ENCODE measurements around the gene MN1. TPM values are rescaled to one million over a fixed set of nuclear protein-coding genes. Genes with fewer than 3 reads are reported as not detected.

MN1 gene
- total RNA-seq, 3 donors from 2014 or later, result 2.0 to 4.7 (median 3.2) TPM

- DNase-seq (ENCODE audit: low spot score in 2 of 2), result no peak
- Histone ChIP-seq H3K27ac (no peak overlapping the region), H3K27me3 (no peaks in the 10 kb centered on the region), H3K9me3 (no peaks in the 10 kb centered on the region), H3K4me3 (no peak overlapping the region), H3K4me1 (no peaks in the 10 kb centered on the region), H3K36me3 (no peaks in the 10 kb centered on the region)
- intact Hi-C loops (cut with DNase I; ENCODE audit: low total_unique reads), result no loop called here
- TF ChIP-seq POLR2A (IDR thresholded peaks at IDR 0.05), result no peak
- no peak for TF ChIP-seq CTCF (IDR thresholded peaks at IDR 0.05)
- TF ChIP-seq POLR2AphosphoS5 (IDR thresholded peaks at IDR 0.05), result no peak
These were observed 41.1 kb downstream of the MN1 start for GRCh38 chr22:27760474-27760873.

GRCh38 chr22:27757928-27758525 lies 43.5 kb downstream of the MN1 start:
- H3K9me3 ChIP-seq, result no peaks in the 10 kb centered on the region
- H3K4me1 ChIP-seq, result no peaks in the 10 kb centered on the region
- H3K36me3 ChIP-seq, result no peaks in the 10 kb centered on the region
- TF ChIP-seq POLR2A (IDR thresholded peaks at IDR 0.05) (no peak), POLR2AphosphoS5 (IDR thresholded peaks at IDR 0.05) (no peak), CTCF (IDR thresholded peaks at IDR 0.05) (no peak)
- H3K27me3 ChIP-seq, result no peaks in the 10 kb centered on the region
- no peak overlapping the region for H3K4me3 ChIP-seq
- intact Hi-C loops (cut with DNase I; ENCODE audit: low total_unique reads), result no loop called here
- no peak overlapping the region for H3K27ac ChIP-seq
- no peak for DNase-seq (ENCODE audit: low spot score in 2 of 2)

DNA sequence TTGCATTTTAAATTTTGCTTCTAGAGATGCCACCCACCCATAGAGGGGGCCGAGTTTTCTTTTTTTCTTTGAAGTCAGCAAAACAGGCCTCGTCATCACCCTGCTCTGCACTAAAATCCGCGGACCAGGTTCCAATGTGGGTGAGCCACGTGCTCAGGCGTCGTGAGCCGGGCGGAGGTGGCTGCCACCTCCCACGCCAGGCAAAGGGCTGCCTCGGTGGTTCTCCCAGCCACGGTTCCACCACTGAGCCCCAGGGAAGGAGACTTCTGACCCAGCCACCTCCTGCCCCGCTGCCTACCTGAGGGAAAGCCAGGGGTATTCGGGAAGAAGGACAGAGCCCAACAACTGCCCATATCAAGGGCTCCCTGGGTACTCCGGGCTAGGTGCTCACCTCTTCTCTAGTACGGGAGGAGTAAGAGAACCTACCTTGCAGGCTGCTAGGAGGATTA lies 45.3 kb downstream of the MN1 start:
- Histone ChIP-seq H3K4me3 (no peak overlapping the region), H3K27me3 (no peaks in the 10 kb centered on the region), H3K4me1 (no peaks in the 10 kb centered on the region), H3K36me3 (no peaks in the 10 kb centered on the region), H3K9me3 (no peaks in the 10 kb centered on the region), H3K27ac (no peak overlapping the region)
- TF ChIP-seq CTCF (IDR thresholded peaks at IDR 0.05) (no peak), POLR2A (IDR thresholded peaks at IDR 0.05) (no peak), POLR2AphosphoS5 (IDR thresholded peaks at IDR 0.05) (no peak)
- intact Hi-C loops (cut with DNase I; ENCODE audit: low total_unique reads), result no loop called here
- no peak for DNase-seq (ENCODE audit: low spot score in 2 of 2)

GRCh38 chr22:27755521-27756211 lies 45.9 kb downstream of the MN1 start:
- Histone ChIP-seq H3K27me3 (no peaks in the 10 kb centered on the region), H3K27ac (no peak overlapping the region), H3K36me3 (no peaks in the 10 kb centered on the region), H3K4me3 (no peak overlapping the region), H3K9me3 (no peaks in the 10 kb centered on the region), H3K4me1 (no peaks in the 10 kb centered on the region)
- no peak for DNase-seq (ENCODE audit: low spot score in 2 of 2)
- intact Hi-C loops (cut with DNase I; ENCODE audit: low total_unique reads), result no loop called here
- TF ChIP-seq CTCF (IDR thresholded peaks at IDR 0.05) (no peak), POLR2A (IDR thresholded peaks at IDR 0.05) (no peak), POLR2AphosphoS5 (IDR thresholded peaks at IDR 0.05) (no peak)

DNA sequence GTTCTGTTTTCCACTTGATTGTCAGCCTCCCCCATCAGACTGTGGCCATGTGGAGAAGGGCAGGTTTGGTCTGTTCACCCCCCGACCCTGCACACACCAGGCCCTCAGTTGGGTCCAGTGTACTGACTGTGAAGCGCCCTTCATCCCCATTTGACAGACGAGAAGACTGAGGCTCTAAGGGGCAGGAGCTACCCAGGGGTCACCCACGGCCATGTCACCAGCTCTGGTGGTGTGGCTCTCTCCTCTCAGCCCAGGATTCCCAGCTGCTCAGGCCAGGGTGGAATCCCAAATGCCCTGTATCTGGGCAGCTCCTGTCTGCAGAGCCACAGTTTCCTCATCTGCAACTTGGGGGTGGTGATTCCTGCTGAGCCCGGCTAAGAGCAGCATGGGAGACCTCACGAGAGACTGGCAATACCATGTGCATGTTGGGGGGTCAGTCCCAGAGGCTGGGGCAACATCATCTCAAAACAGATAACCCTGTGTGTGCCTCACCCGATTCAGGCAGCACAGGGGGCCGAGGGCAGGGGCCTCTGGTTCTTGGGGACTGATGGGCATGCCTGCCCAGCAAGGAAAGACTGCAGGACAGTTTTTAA lies 46.6 kb downstream of the MN1 start:
- TF ChIP-seq POLR2A (IDR thresholded peaks at IDR 0.05), result no peak
- TF ChIP-seq POLR2AphosphoS5 (IDR thresholded peaks at IDR 0.05), result no peak
- DNase-seq (ENCODE audit: low spot score in 2 of 2), result no peak
- Histone ChIP-seq H3K27ac (peak overlapping the region in 1 of 2 donors; percentile 4), H3K4me1 (no peaks in the 10 kb centered on the region), H3K9me3 (no peaks in the 10 kb centered on the region), H3K36me3 (no peaks in the 10 kb centered on the region), H3K27me3 (no peaks in the 10 kb centered on the region), H3K4me3 (no peak overlapping the region)
- intact Hi-C loops (cut with DNase I; ENCODE audit: low total_unique reads), result no loop called here

Data from breast epithelium (tissue), 4 donors.